Measurements from ENCODE around the gene OAS1.

The OAS1 gene

DNA sequence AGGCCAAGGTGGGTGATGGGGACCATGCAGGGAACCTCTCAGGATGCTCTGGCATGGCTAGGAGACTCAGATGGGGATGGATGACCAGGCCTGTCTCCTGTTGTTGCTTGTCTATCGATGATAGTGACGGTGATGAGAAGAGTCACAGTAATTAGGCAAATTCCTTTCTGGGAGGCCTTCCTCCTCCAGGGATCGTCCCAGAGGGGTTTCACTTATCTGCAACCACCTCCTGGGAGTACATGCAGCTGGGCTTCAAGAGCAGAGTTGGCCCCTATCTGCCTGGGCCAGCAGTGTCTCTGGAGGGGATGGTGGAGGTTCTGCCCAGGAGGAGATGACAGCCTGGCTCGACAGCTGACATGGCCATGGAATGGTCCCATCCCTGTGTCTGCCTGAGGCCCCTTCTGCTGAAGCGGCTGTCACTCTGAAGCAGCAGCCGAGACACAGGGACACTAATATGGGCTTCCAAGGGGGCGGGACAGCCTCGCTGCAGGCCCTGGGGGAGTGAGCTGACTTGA, 27.5 kb upstream of the OAS1 start:
- TF ChIP-seq, protein P1, sequence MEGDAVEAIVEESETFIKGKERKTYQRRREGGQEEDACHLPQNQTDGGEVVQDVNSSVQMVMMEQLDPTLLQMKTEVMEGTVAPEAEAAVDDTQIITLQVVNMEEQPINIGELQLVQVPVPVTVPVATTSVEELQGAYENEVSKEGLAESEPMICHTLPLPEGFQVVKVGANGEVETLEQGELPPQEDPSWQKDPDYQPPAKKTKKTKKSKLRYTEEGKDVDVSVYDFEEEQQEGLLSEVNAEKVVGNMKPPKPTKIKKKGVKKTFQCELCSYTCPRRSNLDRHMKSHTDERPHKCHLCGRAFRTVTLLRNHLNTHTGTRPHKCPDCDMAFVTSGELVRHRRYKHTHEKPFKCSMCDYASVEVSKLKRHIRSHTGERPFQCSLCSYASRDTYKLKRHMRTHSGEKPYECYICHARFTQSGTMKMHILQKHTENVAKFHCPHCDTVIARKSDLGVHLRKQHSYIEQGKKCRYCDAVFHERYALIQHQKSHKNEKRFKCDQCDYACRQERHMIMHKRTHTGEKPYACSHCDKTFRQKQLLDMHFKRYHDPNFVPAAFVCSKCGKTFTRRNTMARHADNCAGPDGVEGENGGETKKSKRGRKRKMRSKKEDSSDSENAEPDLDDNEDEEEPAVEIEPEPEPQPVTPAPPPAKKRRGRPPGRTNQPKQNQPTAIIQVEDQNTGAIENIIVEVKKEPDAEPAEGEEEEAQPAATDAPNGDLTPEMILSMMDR (IDR thresholded peaks at IDR 0.05) = no peak
- no peaks in the 10 kb centered on the region for H3K9me3 ChIP-seq (ENCODE audit: control insufficient read depth, low read length)
- H3K4me1 ChIP-seq = no peaks in the 10 kb centered on the region
- no peaks in the 10 kb centered on the region for H3K27me3 ChIP-seq (ENCODE audit: control insufficient read depth, insufficient read depth, low read length)
- no peak overlapping the region for H2AFZ ChIP-seq
- H3K4me3 ChIP-seq (ENCODE audit: low read depth, low read length) = no peak overlapping the region
- H3K9ac ChIP-seq = no peak overlapping the region
- H3K36me3 ChIP-seq (ENCODE audit: control insufficient read depth, insufficient read depth, low read length) = no peaks in the 10 kb centered on the region
- no peak overlapping the region for H3K4me2 ChIP-seq (ENCODE audit: low read length)
- H3K27ac ChIP-seq = no peak overlapping the region
- no peaks in the 10 kb centered on the region for H3K79me2 ChIP-seq

DNA sequence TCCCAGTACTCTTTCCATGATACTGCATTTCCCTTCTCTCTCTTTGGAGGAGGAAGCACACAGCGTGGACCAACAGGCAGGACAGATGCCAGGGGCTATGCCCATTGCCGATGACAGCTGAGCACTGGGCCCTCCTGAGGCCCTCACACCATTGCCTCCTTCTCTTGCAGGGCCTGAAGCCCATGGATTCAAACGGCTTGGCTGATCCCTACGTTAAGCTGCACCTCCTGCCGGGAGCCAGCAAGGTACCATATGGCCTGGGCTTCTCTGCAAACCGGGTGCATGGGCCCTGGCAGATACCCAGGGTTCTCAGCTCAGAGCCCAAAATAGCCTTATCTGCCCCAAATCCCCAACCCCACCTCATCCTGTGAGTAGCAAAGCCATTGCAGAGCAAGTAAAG, 25.2 kb upstream of the OAS1 start:
- Histone ChIP-seq H3K4me2 (ENCODE audit: low read length) (no peak overlapping the region), H3K4me3 (ENCODE audit: low read depth, low read length) (no peak overlapping the region), H3K36me3 (ENCODE audit: control insufficient read depth, insufficient read depth, low read length) (no peaks in the 10 kb centered on the region), H3K27ac (no peak overlapping the region), H3K9me3 (ENCODE audit: control insufficient read depth, low read length) (no peaks in the 10 kb centered on the region), H2AFZ (no peak overlapping the region), H3K9ac (no peak overlapping the region), H3K4me1 (no peaks in the 10 kb centered on the region), H3K79me2 (no peaks in the 10 kb centered on the region), H3K27me3 (ENCODE audit: control insufficient read depth, insufficient read depth, low read length) (no peaks in the 10 kb centered on the region)
- TF ChIP-seq, protein P1 (IDR thresholded peaks at IDR 0.05) = no peak

DNA sequence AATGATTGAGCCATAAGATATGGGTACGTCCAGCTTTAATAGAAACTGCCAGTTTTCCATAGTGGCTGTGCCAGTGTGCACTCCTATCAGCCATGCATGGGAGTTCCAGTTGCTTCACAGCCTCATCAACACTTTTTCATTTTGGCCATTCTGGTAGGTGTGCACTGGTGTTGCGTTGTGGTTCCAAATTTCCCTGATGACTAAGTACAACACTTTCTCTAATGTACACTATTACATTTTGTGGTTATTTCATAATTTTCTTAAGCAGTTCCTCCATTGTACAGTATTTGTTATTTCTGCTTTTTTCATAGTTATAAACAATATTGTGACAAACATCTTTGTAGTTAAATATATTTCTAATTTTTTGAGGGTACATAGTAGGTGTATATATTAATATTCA, 21.5 kb upstream of the OAS1 start:
- H3K4me2 ChIP-seq (ENCODE audit: low read length) = no peak overlapping the region
- no peak overlapping the region for H3K9ac ChIP-seq
- no peaks in the 10 kb centered on the region for H3K36me3 ChIP-seq (ENCODE audit: control insufficient read depth, insufficient read depth, low read length)
- no peaks in the 10 kb centered on the region for H3K27me3 ChIP-seq (ENCODE audit: control insufficient read depth, insufficient read depth, low read length)
- H3K27ac ChIP-seq = no peak overlapping the region
- H2AFZ ChIP-seq = no peak overlapping the region
- no peaks in the 10 kb centered on the region for H3K4me1 ChIP-seq
- no peak overlapping the region for H3K4me3 ChIP-seq (ENCODE audit: low read depth, low read length)
- H3K79me2 ChIP-seq = no peaks in the 10 kb centered on the region
- no peaks in the 10 kb centered on the region for H3K9me3 ChIP-seq (ENCODE audit: control insufficient read depth, low read length)
- TF ChIP-seq, protein P1 (IDR thresholded peaks at IDR 0.05) = no peak

DNA sequence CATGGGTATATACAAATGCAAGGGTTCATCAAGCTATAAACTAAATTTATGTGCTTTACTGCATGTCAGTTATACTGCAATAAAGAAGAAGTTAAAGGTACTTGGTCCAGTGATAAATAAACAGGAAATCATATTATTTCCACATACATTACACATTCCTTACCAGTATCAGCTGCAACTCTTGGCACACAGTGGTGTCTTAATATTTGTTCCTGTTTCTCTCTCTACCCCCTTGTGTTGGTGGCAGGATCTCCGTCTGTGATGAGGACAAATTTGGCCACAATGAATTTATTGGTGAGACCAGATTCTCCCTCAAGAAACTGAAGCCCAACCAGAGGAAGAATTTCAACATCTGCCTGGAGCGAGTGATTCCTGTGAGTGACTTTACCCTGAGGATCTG, 19.2 kb upstream of the OAS1 start:
- Histone ChIP-seq H3K4me3 (ENCODE audit: low read depth, low read length) (no peak overlapping the region), H3K27me3 (ENCODE audit: control insufficient read depth, insufficient read depth, low read length) (no peaks in the 10 kb centered on the region), H3K27ac (no peak overlapping the region), H2AFZ (no peak overlapping the region), H3K9ac (no peak overlapping the region), H3K4me2 (ENCODE audit: low read length) (no peak overlapping the region), H3K79me2 (no peaks in the 10 kb centered on the region), H3K4me1 (no peaks in the 10 kb centered on the region), H3K36me3 (ENCODE audit: control insufficient read depth, insufficient read depth, low read length) (no peaks in the 10 kb centered on the region), H3K9me3 (ENCODE audit: control insufficient read depth, low read length) (no peaks in the 10 kb centered on the region)
- TF ChIP-seq, protein P1 (IDR thresholded peaks at IDR 0.05) = no peak
